ENCODE measurements around the gene FCF1.
A peak's percentile ranks its signal among the peaks of the same experiment; 100 is the strongest.

The FCF1 gene

DNA sequence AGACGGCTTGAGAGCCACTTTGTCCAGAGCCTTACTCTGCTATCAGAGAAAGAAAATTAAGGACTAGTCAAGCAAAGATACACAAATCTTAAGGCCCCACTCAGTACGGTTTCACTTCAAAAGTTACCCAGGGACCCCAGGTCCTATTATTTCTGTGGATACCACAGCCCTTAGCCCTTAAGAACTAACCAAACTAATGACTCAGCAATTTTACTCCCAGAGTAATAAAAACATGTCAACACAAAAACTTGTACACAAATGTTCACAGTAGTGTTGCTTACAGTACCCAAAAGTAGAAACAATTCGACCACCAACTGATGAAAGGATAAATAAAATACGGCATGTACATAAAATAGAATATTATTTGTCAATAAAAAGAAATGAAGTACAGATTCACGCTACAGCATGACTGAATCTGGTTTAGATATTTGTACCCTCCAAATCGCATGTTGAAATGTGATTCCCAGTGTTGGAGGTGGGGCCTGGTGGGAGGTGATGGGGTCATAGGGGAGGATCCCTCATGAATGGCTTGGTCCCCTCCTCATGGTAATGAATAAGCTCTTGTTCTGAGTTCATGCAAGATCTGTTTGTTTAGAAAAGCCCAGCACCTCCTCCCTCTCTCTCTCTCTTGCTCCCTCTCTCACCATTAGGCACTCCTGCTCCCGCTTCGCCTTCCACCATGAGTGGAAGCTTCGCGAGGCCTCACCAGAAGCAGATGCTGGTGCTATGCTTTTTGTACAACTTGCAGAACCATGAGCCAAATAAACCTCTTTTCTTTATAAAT, 30.6 kb upstream of the FCF1 start:
- Histone ChIP-seq H4K5ac (ENCODE audit: low read length) (no peak overlapping the region), H3K18ac (ENCODE audit: low read length) (no peak overlapping the region), H3K9ac (ENCODE audit: low read length) (no peak overlapping the region), H3K4me3 (ENCODE audit: low read length) (no peak overlapping the region), H3K23ac (ENCODE audit: low read length) (no peak overlapping the region), H3K27me3 (ENCODE audit: insufficient read depth, low read length, poor library complexity) (no peaks in the 10 kb centered on the region), H4K8ac (ENCODE audit: low read depth, low read length) (no peak overlapping the region), H3K56ac (ENCODE audit: low read length) (no peak overlapping the region), H2BK15ac (replicated peaks; ENCODE audit: low read depth) (no peak overlapping the region), H2AK5ac (ENCODE audit: low read length) (no peak overlapping the region), H3K36me3 (ENCODE audit: control insufficient read depth, insufficient read depth, low read length) (peaks cover 2% of the 10 kb centered on the region), H3K27ac (ENCODE audit: low read depth, low read length) (no peak overlapping the region), H2BK120ac (ENCODE audit: low read depth, low read length) (no peak overlapping the region), H3K4me2 (ENCODE audit: low read length) (no peak overlapping the region), H3K79me1 (ENCODE audit: low read length) (no peaks in the 10 kb centered on the region), H2BK5ac (ENCODE audit: low read length) (no peak overlapping the region), H3K79me2 (ENCODE audit: control insufficient read depth, insufficient read depth, low read length) (no peaks in the 10 kb centered on the region), H3K4ac (ENCODE audit: low read depth, low read length) (no peak overlapping the region), H3K4me1 (ENCODE audit: control insufficient read depth, low read depth, low read length) (no peaks in the 10 kb centered on the region)
- no CpG with 5 or more reads among the region's 10 CpGs for WGBS (ENCODE audit: extremely low coverage, insufficient coverage, low lambda C conversion rate)
- DNase-seq, result peak; percentile 6

DNA sequence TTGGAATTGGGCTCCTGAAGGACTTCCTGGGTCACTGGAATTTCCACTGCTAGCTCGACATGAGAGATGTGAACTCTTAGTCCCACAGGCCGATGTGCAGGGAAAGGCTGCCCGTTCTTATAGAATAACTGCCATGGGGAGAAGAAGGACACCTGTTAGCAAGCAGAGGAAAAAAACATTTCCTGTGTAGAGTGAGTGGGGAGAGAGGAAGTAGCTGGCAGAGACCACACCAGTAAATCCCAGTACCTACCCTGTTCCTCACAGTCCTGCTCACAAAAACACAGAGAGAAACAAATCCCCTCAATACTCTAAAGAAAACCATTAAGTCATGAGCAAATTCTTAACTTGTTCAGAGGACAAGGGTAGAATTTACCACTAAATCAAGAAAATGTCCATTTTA, 29.5 kb upstream of the FCF1 start:
- Histone ChIP-seq H3K27me3 (ENCODE audit: insufficient read depth, low read length, poor library complexity) (no peaks in the 10 kb centered on the region), H3K36me3 (ENCODE audit: control insufficient read depth, insufficient read depth, low read length) (peaks cover 2% of the 10 kb centered on the region), H3K4me2 (ENCODE audit: low read length) (no peak overlapping the region), H3K79me2 (ENCODE audit: control insufficient read depth, insufficient read depth, low read length) (no peaks in the 10 kb centered on the region), H3K4me3 (ENCODE audit: low read length) (no peak overlapping the region), H3K9ac (ENCODE audit: low read length) (no peak overlapping the region), H2BK5ac (ENCODE audit: low read length) (no peak overlapping the region), H4K8ac (ENCODE audit: low read depth, low read length) (no peak overlapping the region), H2AK5ac (ENCODE audit: low read length) (no peak overlapping the region), H2BK120ac (ENCODE audit: low read depth, low read length) (no peak overlapping the region), H3K23ac (ENCODE audit: low read length) (no peak overlapping the region), H3K27ac (ENCODE audit: low read depth, low read length) (no peak overlapping the region), H3K4ac (ENCODE audit: low read depth, low read length) (no peak overlapping the region), H3K79me1 (ENCODE audit: low read length) (no peaks in the 10 kb centered on the region), H3K18ac (ENCODE audit: low read length) (no peak overlapping the region), H4K5ac (ENCODE audit: low read length) (no peak overlapping the region), H3K56ac (ENCODE audit: low read length) (no peak overlapping the region), H2BK15ac (replicated peaks; ENCODE audit: low read depth) (no peak overlapping the region), H3K4me1 (ENCODE audit: control insufficient read depth, low read depth, low read length) (no peaks in the 10 kb centered on the region)
- DNase-seq, result no peak
- WGBS (ENCODE audit: extremely low coverage, insufficient coverage, low lambda C conversion rate), result no CpG with 5 or more reads among the region's 3 CpGs

DNA sequence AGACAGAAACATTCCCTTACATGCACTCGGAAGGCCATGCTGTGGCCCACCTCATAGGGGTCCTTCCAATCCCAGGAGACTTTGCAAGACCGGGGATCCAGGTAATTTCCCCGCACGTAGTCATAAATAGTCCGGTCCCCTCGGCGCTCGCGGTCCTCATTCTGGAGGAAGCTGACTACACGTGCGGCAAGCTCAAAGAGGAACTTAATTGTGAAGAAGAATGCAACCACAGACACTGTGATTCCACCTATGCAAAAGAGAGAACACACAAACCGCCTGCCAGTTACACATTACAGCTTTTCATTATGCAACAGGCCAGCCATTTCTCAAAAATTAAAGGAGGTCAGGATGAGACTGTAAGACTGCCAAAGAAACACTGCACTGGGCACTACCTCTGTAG, 28.5 kb upstream of the FCF1 start:
- Histone ChIP-seq H3K4me1 (ENCODE audit: control insufficient read depth, low read depth, low read length) (no peaks in the 10 kb centered on the region), H2BK5ac (ENCODE audit: low read length) (no peak overlapping the region), H3K4ac (ENCODE audit: low read depth, low read length) (no peak overlapping the region), H3K79me2 (ENCODE audit: control insufficient read depth, insufficient read depth, low read length) (no peaks in the 10 kb centered on the region), H3K4me3 (ENCODE audit: low read length) (no peak overlapping the region), H3K27ac (ENCODE audit: low read depth, low read length) (no peak overlapping the region), H2AK5ac (ENCODE audit: low read length) (no peak overlapping the region), H3K9ac (ENCODE audit: low read length) (no peak overlapping the region), H4K8ac (ENCODE audit: low read depth, low read length) (no peak overlapping the region), H3K56ac (ENCODE audit: low read length) (no peak overlapping the region), H3K4me2 (ENCODE audit: low read length) (no peak overlapping the region), H2BK120ac (ENCODE audit: low read depth, low read length) (no peak overlapping the region), H3K79me1 (ENCODE audit: low read length) (no peaks in the 10 kb centered on the region), H3K18ac (ENCODE audit: low read length) (no peak overlapping the region), H3K23ac (ENCODE audit: low read length) (no peak overlapping the region), H3K27me3 (ENCODE audit: insufficient read depth, low read length, poor library complexity) (no peaks in the 10 kb centered on the region), H2BK15ac (replicated peaks; ENCODE audit: low read depth) (no peak overlapping the region), H4K5ac (ENCODE audit: low read length) (no peak overlapping the region), H3K36me3 (ENCODE audit: control insufficient read depth, insufficient read depth, low read length) (peaks cover 2% of the 10 kb centered on the region)
- WGBS (ENCODE audit: extremely low coverage, insufficient coverage, low lambda C conversion rate), result no CpG with 5 or more reads among the region's 12 CpGs
- no peak for DNase-seq

DNA sequence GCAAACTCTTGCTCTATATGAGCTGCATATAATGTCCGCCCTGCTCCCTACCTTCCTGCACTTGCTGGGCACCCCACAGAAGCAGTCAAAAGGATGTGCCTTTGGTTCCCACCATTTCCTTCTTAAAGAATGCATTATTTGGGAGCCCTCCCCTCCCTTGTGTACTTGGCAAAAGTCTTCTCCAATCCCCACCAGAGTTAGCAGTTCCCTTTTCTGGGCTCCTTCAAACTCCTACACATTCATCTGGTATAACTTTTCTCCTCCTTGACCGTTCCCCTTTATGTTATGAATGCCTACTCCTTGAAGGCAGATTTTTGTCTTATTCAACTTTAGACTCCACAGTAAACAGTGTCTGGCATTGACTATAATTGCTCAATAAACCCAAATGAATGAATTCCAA, 27.9 kb upstream of the FCF1 start:
- H3K4me1 ChIP-seq (ENCODE audit: control insufficient read depth, low read depth, low read length), result no peaks in the 10 kb centered on the region
- DNase-seq, result no peak
- H2BK5ac ChIP-seq (ENCODE audit: low read length), result no peak overlapping the region
- no peaks in the 10 kb centered on the region for H3K79me2 ChIP-seq (ENCODE audit: control insufficient read depth, insufficient read depth, low read length)
- no peak overlapping the region for H4K8ac ChIP-seq (ENCODE audit: low read depth, low read length)
- H2BK15ac ChIP-seq (replicated peaks; ENCODE audit: low read depth), result no peak overlapping the region
- H3K27ac ChIP-seq (ENCODE audit: low read depth, low read length), result no peak overlapping the region
- H3K4me2 ChIP-seq (ENCODE audit: low read length), result no peak overlapping the region
- no peak overlapping the region for H3K18ac ChIP-seq (ENCODE audit: low read length)
- no peak overlapping the region for H4K5ac ChIP-seq (ENCODE audit: low read length)
- H3K56ac ChIP-seq (ENCODE audit: low read length), result no peak overlapping the region
- no peak overlapping the region for H3K23ac ChIP-seq (ENCODE audit: low read length)
- H3K27me3 ChIP-seq (ENCODE audit: insufficient read depth, low read length, poor library complexity), result no peaks in the 10 kb centered on the region
- WGBS (ENCODE audit: extremely low coverage, insufficient coverage, low lambda C conversion rate), result no CpG with 5 or more reads among the region's 2 CpGs
- no peak overlapping the region for H3K4me3 ChIP-seq (ENCODE audit: low read length)
- peaks cover 2% of the 10 kb centered on the region for H3K36me3 ChIP-seq (ENCODE audit: control insufficient read depth, insufficient read depth, low read length)
- no peak overlapping the region for H2AK5ac ChIP-seq (ENCODE audit: low read length)
- H2BK120ac ChIP-seq (ENCODE audit: low read depth, low read length), result no peak overlapping the region
- no peak overlapping the region for H3K4ac ChIP-seq (ENCODE audit: low read depth, low read length)
- H3K9ac ChIP-seq (ENCODE audit: low read length), result no peak overlapping the region
- H3K79me1 ChIP-seq (ENCODE audit: low read length), result no peaks in the 10 kb centered on the region

DNA sequence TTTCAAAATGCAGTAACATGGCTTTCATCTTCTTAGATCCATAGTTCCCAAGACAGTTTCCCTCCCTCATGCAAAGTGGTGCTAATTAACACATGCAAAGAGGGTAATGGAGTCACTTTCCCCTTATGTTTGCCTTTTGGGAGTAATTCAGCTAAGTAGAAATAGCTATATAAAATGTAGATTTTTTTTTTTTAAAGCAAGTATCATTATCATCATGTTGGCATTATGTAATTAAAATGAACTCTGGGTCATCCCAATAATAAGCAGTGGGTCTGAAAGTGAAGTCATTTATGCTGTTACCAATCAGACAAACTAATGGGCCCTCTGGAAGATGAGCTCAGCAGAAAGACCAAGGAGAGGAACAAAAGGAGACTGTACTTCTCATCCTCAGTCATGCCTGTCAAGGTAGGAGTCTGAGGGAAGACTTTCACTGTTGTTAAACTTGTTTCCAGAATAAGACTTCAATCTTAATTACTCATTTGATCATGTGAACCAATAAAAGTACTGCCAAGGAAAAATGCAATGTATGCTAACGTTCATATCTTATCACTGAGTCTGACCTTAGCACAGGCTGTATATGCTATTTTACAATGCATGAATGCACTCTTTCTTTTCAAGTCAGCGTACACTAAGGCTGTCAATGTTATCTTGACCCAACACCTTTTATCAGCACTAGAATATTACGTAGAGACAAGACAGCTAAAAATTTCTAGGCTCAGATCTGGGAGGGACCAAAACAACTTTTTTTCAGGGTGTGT, 26.8 kb upstream of the FCF1 start:
- Histone ChIP-seq H3K36me3 (ENCODE audit: control insufficient read depth, insufficient read depth, low read length) (peaks cover 2% of the 10 kb centered on the region), H3K23ac (ENCODE audit: low read length) (no peak overlapping the region), H3K4me2 (ENCODE audit: low read length) (no peak overlapping the region), H3K79me2 (ENCODE audit: control insufficient read depth, insufficient read depth, low read length) (no peaks in the 10 kb centered on the region), H2BK120ac (ENCODE audit: low read depth, low read length) (no peak overlapping the region), H4K5ac (ENCODE audit: low read length) (no peak overlapping the region), H3K56ac (ENCODE audit: low read length) (no peak overlapping the region), H2BK5ac (ENCODE audit: low read length) (no peak overlapping the region), H3K27ac (ENCODE audit: low read depth, low read length) (no peak overlapping the region), H3K79me1 (ENCODE audit: low read length) (no peaks in the 10 kb centered on the region), H2AK5ac (ENCODE audit: low read length) (no peak overlapping the region), H3K4ac (ENCODE audit: low read depth, low read length) (no peak overlapping the region), H2BK15ac (replicated peaks; ENCODE audit: low read depth) (no peak overlapping the region), H3K4me1 (ENCODE audit: control insufficient read depth, low read depth, low read length) (no peaks in the 10 kb centered on the region), H3K18ac (ENCODE audit: low read length) (no peak overlapping the region), H4K8ac (ENCODE audit: low read depth, low read length) (no peak overlapping the region), H3K27me3 (ENCODE audit: insufficient read depth, low read length, poor library complexity) (no peaks in the 10 kb centered on the region), H3K4me3 (ENCODE audit: low read length) (no peak overlapping the region), H3K9ac (ENCODE audit: low read length) (no peak overlapping the region)
- no peak for DNase-seq
- WGBS (ENCODE audit: extremely low coverage, insufficient coverage, low lambda C conversion rate), result no CpG with 5 or more reads among the region's 3 CpGs
